ENCODE results near the gene DNAH10.

- TF ChIP-seq SUZ12 (IDR thresholded peaks at IDR 0.05; ENCODE audit: extremely low read depth, insufficient read depth, insufficient read length) (no peak), ZNF274 (IDR thresholded peaks at IDR 0.05; ENCODE audit: low read depth, low read length) (no peak), YY1 (IDR thresholded peaks at IDR 0.05; ENCODE audit: insufficient read depth, insufficient read length) (no peak)
Observed at GRCh38 chr12:123924539-123924938, 162.4 kb downstream of the DNAH10 start.
